Sigmoid colon (tissue), 7 donors: Measurements from ENCODE around the gene ENOX2. TPM values are rescaled to one million over a fixed set of nuclear protein-coding genes. Genes with fewer than 3 reads are reported as not detected.

Source experiments
- DNase-seq: peaks from one replicate; pipeline ENCODE4 v3.0.0-alpha.2; 2019
- H3K27ac ChIP-seq, 4 donors: fragments of 200-600 bp; sonication (generic); one replicate each; pipeline ENCODE4 v1.5.1; 2016 to 2019; ENCODE audit warnings: mild to moderate bottlenecking in 1 of 4
- H3K27me3 ChIP-seq, 3 donors: fragments of 200-600 bp; sonication (generic); one replicate each; pipeline ENCODE4 v1.5.1; 2019; ENCODE audit warnings: mild to moderate bottlenecking in 1 of 3
- H3K36me3 ChIP-seq, 4 donors: fragments of 200-600 bp; sonication (generic); one replicate each; pipeline ENCODE4 v1.5.1; 2016 to 2019
- H3K4me1 ChIP-seq, 4 donors: fragments of 200-600 bp; sonication (generic); one replicate each; pipeline ENCODE4 v1.5.1; 2017 to 2019
- H3K4me3 ChIP-seq, 4 donors: fragments of 200-600 bp; sonication (generic); one replicate each; pipeline ENCODE4 v1.5.1; 2017 to 2019; ENCODE audit warnings: mild to moderate bottlenecking in 2 of 4, moderate library complexity in 1 of 4
- H3K9me3 ChIP-seq, 4 donors: fragments of 200-600 bp in 3 of 4; sonication (generic) in 3 of 4; one replicate each; pipeline versions ENCODE4 v1.5.1 to v1.6.1; 2013 to 2019
- CTCF ChIP-seq, 4 experiments: fragments of 450-650 bp in 3 of 4; fragments of 200-600 bp in 1 of 4; IDR thresholded peaks; one replicate each; pipeline ENCODE4 v1.5.1; 2016 to 2019; ENCODE audit warnings: antibody characterized with exemption in 4 of 4, mild to moderate bottlenecking in 3 of 4, moderate library complexity in 2 of 4
- EP300 ChIP-seq, 4 donors: sonication (generic); formaldehyde crosslinking; IDR thresholded peaks; one replicate each; pipeline ENCODE4 v1.6.1; 2017; ENCODE audit warnings: antibody characterized with exemption in 4 of 4
- POLR2A ChIP-seq, 2 donors: fragments of 450-650 bp; IDR thresholded peaks; one replicate each; pipeline ENCODE4 v1.6.1; 2016; ENCODE audit warnings: antibody characterized with exemption in 2 of 2, mild to moderate bottlenecking in 2 of 2, moderate library complexity in 2 of 2
- POLR2AphosphoS5 ChIP-seq, 4 donors: sonication (generic); formaldehyde crosslinking; IDR thresholded peaks; one replicate each; pipeline ENCODE4 v1.6.1; 2017; ENCODE audit warnings: antibody characterized with exemption in 4 of 4
- WGBS, 2 donors: extraction: QIAGEN DNeasy Blood & Tissue Kit; methylation state at CpG; one replicate each; pipeline ENCODE4 v1.1.7; 2013; 5-methylcytosine and 5-hydroxymethylcytosine counted together
- intact Hi-C: fragments of 100-400 bp; cut with DNase I; formaldehyde crosslinking; loops from one replicate; pipeline ENCODE4 v1.15.1; 2023
- polyA plus RNA-seq, 3 donors: library from polyadenylated mRNA; stranded (reverse); fragments of 200-250 nt; gene quantifications; one replicate each; pipeline ENCODE4 v1.2.3, GENCODE V29; 2013
- total RNA-seq, 4 donors: library from RNA; depleted of rRNA; stranded (reverse); fragments of >200 nt; gene quantifications; one replicate each; pipeline ENCODE4 v1.1.0, GENCODE V29; 2016
- donor health status: healthy with polysubstance abuse.
- donor health status: Bipolar disorder and iron deficiency.
- donor health status: healthy.

The ENOX2 gene
- total and polyA plus RNA-seq, 7 donors: 2.4 to 28.9 (median 18.8) TPM

- TF ChIP-seq EP300 (IDR thresholded peaks at IDR 0.05) (no peak), POLR2AphosphoS5 (IDR thresholded peaks at IDR 0.05) (no peak)
- DNase-seq: no peak
- WGBS, 2 donors: 87 to 89% methylated on average over 4 of the region's 4 CpGs
- no peaks in the 10 kb centered on the region for H3K9me3 ChIP-seq
- no peak overlapping the region for H3K27ac ChIP-seq
- no peaks in the 10 kb centered on the region for H3K4me1 ChIP-seq
- intact Hi-C loops: no loop called here
- no peaks in the 10 kb centered on the region for H3K27me3 ChIP-seq
- H3K4me3 ChIP-seq: no peak overlapping the region
- no peaks in the 10 kb centered on the region for H3K36me3 ChIP-seq
Measured at GRCh38 chrX:130756233-130756632, 146.8 kb downstream of the ENOX2 start.

GRCh38 chrX:130754353-130754752, 148.7 kb downstream of the ENOX2 start:
- intact Hi-C loops: no loop called here
- Histone ChIP-seq H3K27ac (no peak overlapping the region), H3K4me3 (no peak overlapping the region), H3K9me3 (no peaks in the 10 kb centered on the region), H3K27me3 (no peaks in the 10 kb centered on the region), H3K36me3 (no peaks in the 10 kb centered on the region), H3K4me1 (no peaks in the 10 kb centered on the region)
- WGBS, 2 donors: 95 to 100% methylated on average over 1 of the region's 1 CpG
- no peak for DNase-seq
- TF ChIP-seq EP300 (IDR thresholded peaks at IDR 0.05) (no peak), CTCF (IDR thresholded peaks at IDR 0.05) (no peak), POLR2A (IDR thresholded peaks at IDR 0.05) (no peak), POLR2AphosphoS5 (IDR thresholded peaks at IDR 0.05) (no peak)

GRCh38 chrX:130746709-130747342, 156.2 kb downstream of the ENOX2 start:
- no peak for DNase-seq
- WGBS, 2 donors: 47 to 65% methylated on average over 2 of the region's 2 CpGs
- no peaks in the 10 kb centered on the region for H3K27me3 ChIP-seq
- no peak overlapping the region for H3K4me3 ChIP-seq
- intact Hi-C loops: no loop called here
- no peaks in the 10 kb centered on the region for H3K4me1 ChIP-seq
- H3K27ac ChIP-seq: no peak overlapping the region
- H3K36me3 ChIP-seq: no peaks in the 10 kb centered on the region
- TF ChIP-seq CTCF (IDR thresholded peaks at IDR 0.05): no peak
- H3K9me3 ChIP-seq: no peaks in the 10 kb centered on the region

GRCh38 chrX:130746077-130746476, 156.9 kb downstream of the ENOX2 start:
- H3K36me3 ChIP-seq: no peaks in the 10 kb centered on the region
- no peaks in the 10 kb centered on the region for H3K4me1 ChIP-seq
- no peak for DNase-seq
- H3K27ac ChIP-seq: no peak overlapping the region
- intact Hi-C loops: no loop called here
- no peaks in the 10 kb centered on the region for H3K9me3 ChIP-seq
- 88% methylated on average over 3 of the region's 3 CpGs for WGBS, 2 donors
- no peak overlapping the region for H3K4me3 ChIP-seq
- TF ChIP-seq CTCF (IDR thresholded peaks at IDR 0.05) (no peak), EP300 (IDR thresholded peaks at IDR 0.05) (no peak), POLR2AphosphoS5 (IDR thresholded peaks at IDR 0.05) (no peak), POLR2A (IDR thresholded peaks at IDR 0.05) (no peak)
- no peaks in the 10 kb centered on the region for H3K27me3 ChIP-seq

- TF ChIP-seq POLR2A (IDR thresholded peaks at IDR 0.05): no peak
- TF ChIP-seq CTCF (IDR thresholded peaks at IDR 0.05): no peak
- TF ChIP-seq EP300 (IDR thresholded peaks at IDR 0.05): no peak
- TF ChIP-seq POLR2AphosphoS5 (IDR thresholded peaks at IDR 0.05): no peak
- intact Hi-C loops: no loop called here
Measured at GRCh38 chrX:130741584-130741983, 161.4 kb downstream of the ENOX2 start.

More at GRCh38 chrX:130741584-130741983, 161.4 kb downstream of the ENOX2 start:
- Histone ChIP-seq H3K4me1 (no peaks in the 10 kb centered on the region), H3K27ac (no peak overlapping the region), H3K4me3 (no peak overlapping the region), H3K27me3 (no peaks in the 10 kb centered on the region), H3K9me3 (no peaks in the 10 kb centered on the region), H3K36me3 (no peaks in the 10 kb centered on the region)
- WGBS, 2 donors: 83 to 92% methylated on average over 4 of the region's 4 CpGs
- no peak for DNase-seq
